ENCODE measurements around the gene TMBIM6.

TMBIM6 gene

GRCh38 chr12:49798934-49799333 lies 57.6 kb downstream of the TMBIM6 start:
- DNase-seq: no peak
- Histone ChIP-seq H3K9me3 (replicated peaks; ENCODE audit: insufficient read depth, low read length) (no peaks in the 10 kb centered on the region), H3K4me1 (ENCODE audit: low read length) (no peaks in the 10 kb centered on the region), H3K9ac (ENCODE audit: low read length) (no peak overlapping the region), H3K27me3 (replicated peaks; ENCODE audit: insufficient read depth, low read length) (no peaks in the 10 kb centered on the region), H4K20me1 (ENCODE audit: insufficient read depth, low read length) (no peaks in the 10 kb centered on the region), H3K79me2 (ENCODE audit: low read length) (no peaks in the 10 kb centered on the region), H2AFZ (ENCODE audit: low read length) (no peak overlapping the region), H3K4me2 (ENCODE audit: low read depth, low read length) (no peak overlapping the region), H3K4me3 (ENCODE audit: low read length) (no peak overlapping the region), H3K9me2 (replicated peaks; ENCODE audit: insufficient read depth, low read length) (no peaks in the 10 kb centered on the region), H3K36me3 (replicated peaks; ENCODE audit: insufficient read depth, low read length) (no peaks in the 10 kb centered on the region), H3K27ac (ENCODE audit: low read length) (no peak overlapping the region), H3F3A (ENCODE audit: insufficient read depth, low read length) (no peaks in the 10 kb centered on the region)
- TF ChIP-seq, protein P1, sequence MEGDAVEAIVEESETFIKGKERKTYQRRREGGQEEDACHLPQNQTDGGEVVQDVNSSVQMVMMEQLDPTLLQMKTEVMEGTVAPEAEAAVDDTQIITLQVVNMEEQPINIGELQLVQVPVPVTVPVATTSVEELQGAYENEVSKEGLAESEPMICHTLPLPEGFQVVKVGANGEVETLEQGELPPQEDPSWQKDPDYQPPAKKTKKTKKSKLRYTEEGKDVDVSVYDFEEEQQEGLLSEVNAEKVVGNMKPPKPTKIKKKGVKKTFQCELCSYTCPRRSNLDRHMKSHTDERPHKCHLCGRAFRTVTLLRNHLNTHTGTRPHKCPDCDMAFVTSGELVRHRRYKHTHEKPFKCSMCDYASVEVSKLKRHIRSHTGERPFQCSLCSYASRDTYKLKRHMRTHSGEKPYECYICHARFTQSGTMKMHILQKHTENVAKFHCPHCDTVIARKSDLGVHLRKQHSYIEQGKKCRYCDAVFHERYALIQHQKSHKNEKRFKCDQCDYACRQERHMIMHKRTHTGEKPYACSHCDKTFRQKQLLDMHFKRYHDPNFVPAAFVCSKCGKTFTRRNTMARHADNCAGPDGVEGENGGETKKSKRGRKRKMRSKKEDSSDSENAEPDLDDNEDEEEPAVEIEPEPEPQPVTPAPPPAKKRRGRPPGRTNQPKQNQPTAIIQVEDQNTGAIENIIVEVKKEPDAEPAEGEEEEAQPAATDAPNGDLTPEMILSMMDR (IDR thresholded peaks at IDR 0.05; ENCODE audit: low read length): no peak

GRCh38 chr12:49800421-49801140 lies 59.2 kb downstream of the TMBIM6 start:
- no peaks in the 10 kb centered on the region for H3K9me2 ChIP-seq (replicated peaks; ENCODE audit: insufficient read depth, low read length)
- no peaks in the 10 kb centered on the region for H3K27me3 ChIP-seq (replicated peaks; ENCODE audit: insufficient read depth, low read length)
- no peaks in the 10 kb centered on the region for H3K79me2 ChIP-seq (ENCODE audit: low read length)
- H2AFZ ChIP-seq (ENCODE audit: low read length): no peak overlapping the region
- no peak overlapping the region for H3K9ac ChIP-seq (ENCODE audit: low read length)
- no peaks in the 10 kb centered on the region for H3K36me3 ChIP-seq (replicated peaks; ENCODE audit: insufficient read depth, low read length)
- H3K4me1 ChIP-seq (ENCODE audit: low read length): no peaks in the 10 kb centered on the region
- no peaks in the 10 kb centered on the region for H3F3A ChIP-seq (ENCODE audit: insufficient read depth, low read length)
- no peak for DNase-seq
- no peaks in the 10 kb centered on the region for H4K20me1 ChIP-seq (ENCODE audit: insufficient read depth, low read length)
- no peaks in the 10 kb centered on the region for H3K9me3 ChIP-seq (replicated peaks; ENCODE audit: insufficient read depth, low read length)
- H3K4me2 ChIP-seq (ENCODE audit: low read depth, low read length): no peak overlapping the region
- TF ChIP-seq, protein P1 (IDR thresholded peaks at IDR 0.05; ENCODE audit: low read length): no peak
- TF ChIP-seq EZH2phosphoT487 (IDR thresholded peaks at IDR 0.05; ENCODE audit: low read length) (no peak), EZH2 (optimal IDR thresholded peaks at IDR 0.05; ENCODE audit: low read depth, low read length) (no peak)
- no peak overlapping the region for H3K4me3 ChIP-seq (ENCODE audit: low read length)
- H3K27ac ChIP-seq (ENCODE audit: low read length): no peak overlapping the region

DNA sequence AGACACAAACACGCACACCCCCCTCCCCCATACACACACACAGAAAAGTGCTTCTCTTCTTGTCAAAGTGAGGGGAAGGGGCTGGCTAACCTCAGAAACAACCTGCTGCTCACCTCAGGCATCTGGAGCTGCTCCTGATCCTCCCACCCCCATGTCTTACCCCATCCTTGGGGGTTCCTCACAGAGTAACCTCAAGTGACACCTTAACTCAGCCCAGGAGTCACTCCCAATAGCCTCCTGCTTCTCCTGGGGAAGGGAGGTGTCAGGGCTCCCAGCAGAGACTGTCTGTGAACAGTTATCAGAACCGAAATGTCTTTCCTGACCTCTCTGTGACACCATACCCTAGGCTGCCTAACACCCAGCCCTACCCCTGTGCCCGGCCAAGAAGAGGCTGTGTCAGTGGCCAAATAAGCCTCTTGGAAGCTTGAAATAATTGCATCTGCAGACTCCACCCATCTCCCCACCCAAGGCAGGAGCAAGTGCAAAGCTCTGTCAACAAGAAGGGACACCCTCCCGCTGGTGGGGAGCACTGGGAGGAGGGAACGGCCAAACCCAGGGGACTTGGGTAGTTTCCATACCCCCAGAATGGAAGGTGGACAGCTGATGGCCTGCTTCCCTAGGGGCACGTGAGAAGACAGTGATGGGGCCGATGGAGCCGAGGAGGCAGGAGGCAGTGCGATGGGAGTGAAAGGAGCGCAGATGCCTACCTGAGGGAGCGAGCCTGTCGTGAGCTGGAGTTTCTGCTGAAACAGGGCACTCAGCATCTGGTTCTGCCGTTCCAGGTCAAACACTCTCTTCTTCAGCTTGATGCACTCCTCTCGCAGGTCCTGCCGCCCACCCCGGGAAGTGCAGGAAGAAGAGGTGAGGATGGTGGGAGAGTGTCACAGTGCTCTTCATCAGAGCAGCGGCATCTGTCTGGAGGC lies 60.0 kb downstream of the TMBIM6 start:
- Histone ChIP-seq H3K9me3 (replicated peaks; ENCODE audit: insufficient read depth, low read length) (no peaks in the 10 kb centered on the region), H3F3A (ENCODE audit: insufficient read depth, low read length) (no peaks in the 10 kb centered on the region), H3K4me3 (ENCODE audit: low read length) (no peak overlapping the region), H3K27ac (ENCODE audit: low read length) (no peak overlapping the region), H3K79me2 (ENCODE audit: low read length) (no peaks in the 10 kb centered on the region), H3K9me2 (replicated peaks; ENCODE audit: insufficient read depth, low read length) (no peaks in the 10 kb centered on the region), H3K4me1 (ENCODE audit: low read length) (no peaks in the 10 kb centered on the region), H4K20me1 (ENCODE audit: insufficient read depth, low read length) (no peaks in the 10 kb centered on the region), H3K27me3 (replicated peaks; ENCODE audit: insufficient read depth, low read length) (no peaks in the 10 kb centered on the region), H3K4me2 (ENCODE audit: low read depth, low read length) (no peak overlapping the region), H3K36me3 (replicated peaks; ENCODE audit: insufficient read depth, low read length) (no peaks in the 10 kb centered on the region), H3K9ac (ENCODE audit: low read length) (no peak overlapping the region), H2AFZ (ENCODE audit: low read length) (no peak overlapping the region)
- DNase-seq: no peak
- TF ChIP-seq, protein P1 (IDR thresholded peaks at IDR 0.05; ENCODE audit: low read length): no peak
- no peak for TF ChIP-seq EZH2 (optimal IDR thresholded peaks at IDR 0.05; ENCODE audit: low read depth, low read length)
- no peak for TF ChIP-seq EZH2phosphoT487 (IDR thresholded peaks at IDR 0.05; ENCODE audit: low read length)
